B cell (primary cell): ENCODE data around the gene NPAS2. TPM values are rescaled to one million over a fixed set of nuclear protein-coding genes. Genes with fewer than 3 reads are reported as not detected.

Experiments
- ATAC-seq: fragments of 200-7000 bp; cut with Tn5 transposase; one replicate; pipeline ENCODE4 v1.10.0; 2021; ENCODE audit warnings: low read depth, mild to moderate bottlenecking, moderate number of reproducible peaks, moderate library complexity
- CTCF ChIA-PET: fragments of 350-600 bp; sonication (Branson Sonifier 250); formaldehyde crosslinking; loops from one replicate; lab custom pipeline; 2021; ENCODE audit warnings: antibody characterized with exemption, inconsistent platforms; lab: Charles Lee
- POLR2A ChIA-PET: fragments of 350-600 bp; sonication (Branson Sonifier 250); formaldehyde crosslinking; loops from one replicate; lab custom pipeline; 2021; ENCODE audit warnings: antibody characterized with exemption; lab: Charles Lee
- DNase-seq: peaks from one replicate; pipeline ENCODE4 v3.0.0; 2013
- H2AFZ ChIP-seq: 2 replicates; pipeline ENCODE4 v1.6.1; 2012; ENCODE audit warnings: mild to moderate bottlenecking, low read depth, low read length; ENCODE audit not compliant: insufficient read depth, poor library complexity, severe bottlenecking
- H3K27ac ChIP-seq, 2 donors: 1 replicate in 1 of 2; 2 replicates in 1 of 2; pipeline ENCODE4 v1.5.1; 2012 to 2013; ENCODE audit warnings: low read length in 2 of 2, mild to moderate bottlenecking in 2 of 2, moderate library complexity in 1 of 2
- H3K27me3 ChIP-seq, 4 experiments: fragments of 200-600 bp in 1 of 4; sonication (generic) in 1 of 4; replicated peaks in 1 of 4; 1 replicate in 2 of 4; 2 replicates in 2 of 4; pipeline versions ENCODE4 v1.6.1 to v1.7.0; 2013 to 2016; ENCODE audit warnings: low read length in 3 of 4, mild to moderate bottlenecking in 2 of 4, mixed read lengths in 1 of 4, moderate library complexity in 1 of 4; ENCODE audit not compliant: insufficient read depth in 4 of 4, control insufficient read depth in 3 of 4; ENCODE audit errors: control extremely low read depth in 1 of 4
- H3K36me3 ChIP-seq, 2 experiments: replicated peaks in 1 of 2; 1 replicate in 1 of 2; 2 replicates in 1 of 2; pipeline versions ENCODE4 v1.6.1 to v1.7.1; 2013; ENCODE audit warnings: low read length in 1 of 2; ENCODE audit not compliant: insufficient read depth in 2 of 2, control insufficient read depth in 1 of 2; ENCODE audit errors: control extremely low read depth in 1 of 2, extremely low read depth in 1 of 2
- H3K4me1 ChIP-seq, 2 donors: fragments of 200-600 bp in 1 of 2; sonication (generic) in 1 of 2; 1 replicate in 1 of 2; 2 replicates in 1 of 2; pipeline versions ENCODE4 v1.5.1 to v1.6.1; 2013 to 2017; ENCODE audit warnings: low read length in 2 of 2; ENCODE audit not compliant: control insufficient read depth in 2 of 2, insufficient read depth in 2 of 2
- H3K4me2 ChIP-seq: replicated peaks from 2 replicates; pipeline ENCODE3; 2012; ENCODE audit warnings: mild to moderate bottlenecking, low read depth, low read length; ENCODE audit not compliant: poor library complexity, severe bottlenecking
- H3K4me3 ChIP-seq, 5 experiments: fragments of 200-600 bp in 1 of 5; sonication (generic) in 1 of 5; 1 replicate in 3 of 5; 2 replicates in 2 of 5; pipeline versions ENCODE4 v1.5.1 to v1.7.0; 2011 to 2016; ENCODE audit warnings: low read length in 4 of 5, mild to moderate bottlenecking in 4 of 5, low read depth in 2 of 5, control low read depth in 1 of 5, moderate library complexity in 1 of 5; ENCODE audit not compliant: insufficient read depth in 1 of 5; ENCODE audit errors: control extremely low read depth in 1 of 5, extremely low read depth in 1 of 5
- H3K79me2 ChIP-seq: fragments of 200-600 bp; sonication (generic); one replicate; pipeline ENCODE4 v1.6.0; 2016; ENCODE audit warnings: low read length; ENCODE audit not compliant: control insufficient read depth, insufficient read depth
- H3K9ac ChIP-seq: fragments of 200-600 bp; sonication (generic); 2 replicates; pipeline ENCODE4 v1.6.1; 2017; ENCODE audit warnings: mild to moderate bottlenecking, low read length, moderate library complexity
- H3K9me3 ChIP-seq, 3 donors: one replicate each; pipeline versions ENCODE4 v1.6.1 to v1.7.1; 2013; ENCODE audit warnings: low read length in 2 of 3; ENCODE audit not compliant: control insufficient read depth in 2 of 3, insufficient read depth in 1 of 3; ENCODE audit errors: control extremely low read depth in 1 of 3
- H4K20me1 ChIP-seq: 2 replicates; pipeline ENCODE4 v1.6.0; 2012; ENCODE audit warnings: mild to moderate bottlenecking, low read length; ENCODE audit not compliant: insufficient read depth, control insufficient read depth, poor library complexity, severe bottlenecking
- H3K27ac Mint-ChIP-seq: one replicate; pipeline ENCODE4 v1.8.0; 2021; ENCODE audit warnings: mixed read lengths
- H3K27me3 Mint-ChIP-seq: one replicate; pipeline ENCODE4 v1.8.0; 2021; ENCODE audit warnings: mixed read lengths
- H3K4me1 Mint-ChIP-seq: one replicate; pipeline ENCODE4 v1.8.0; 2021; ENCODE audit warnings: mixed read lengths
- H3K4me3 Mint-ChIP-seq: one replicate; pipeline ENCODE4 v1.8.0; 2021; ENCODE audit warnings: mixed read lengths
- H3K9me3 Mint-ChIP-seq: one replicate; pipeline ENCODE4 v1.8.0; 2022; ENCODE audit warnings: mixed read lengths; ENCODE audit not compliant: insufficient read depth
- CTCF ChIP-seq: fragments of 200-600 bp; IDR thresholded peaks from one replicate; pipeline ENCODE4 v1.8.0; 2022; ENCODE audit warnings: antibody characterized with exemption, mild to moderate bottlenecking
- EZH2 ChIP-seq: IDR thresholded peaks from 2 replicates; pipeline ENCODE4 v1.6.1; 2012; ENCODE audit warnings: borderline replicate concordance, low read depth, mild to moderate bottlenecking, moderate library complexity, low read length; ENCODE audit not compliant: insufficient read depth, poor library complexity, severe bottlenecking
- WGBS: methylation state at CpG from one replicate; pipeline ENCODE4 v1.1.5; 2013; ENCODE audit warnings: missing lambda C conversion rate; ENCODE audit not compliant: insufficient coverage; 5-methylcytosine and 5-hydroxymethylcytosine counted together
- intact Hi-C: fragments of 100-400 bp; cut with micrococcal nuclease; formaldehyde crosslinking; loops from one replicate; pipeline ENCODE4 v1.10.0; 2022
- polyA plus RNA-seq: library from polyadenylated mRNA; depleted of rRNA; stranded (reverse); fragments of >200 nt; gene quantifications from 2 replicates; pipeline ENCODE4 v1.2.3, GENCODE V29; 2012
- total RNA-seq, 2 donors: library from RNA; stranded (reverse); fragments of 120-200 nt in 1 of 2; gene quantifications; 1 replicate in 1 of 2; 2 replicates in 1 of 2; pipeline versions ENCODE4 v1.2.3 to v1.2.4, GENCODE V29; 2013 to 2022

Gene NPAS2
- total and polyA plus RNA-seq, 2 donors (not counting 1 experiment from before 2014, with no cell fraction given): not detected

DNA sequence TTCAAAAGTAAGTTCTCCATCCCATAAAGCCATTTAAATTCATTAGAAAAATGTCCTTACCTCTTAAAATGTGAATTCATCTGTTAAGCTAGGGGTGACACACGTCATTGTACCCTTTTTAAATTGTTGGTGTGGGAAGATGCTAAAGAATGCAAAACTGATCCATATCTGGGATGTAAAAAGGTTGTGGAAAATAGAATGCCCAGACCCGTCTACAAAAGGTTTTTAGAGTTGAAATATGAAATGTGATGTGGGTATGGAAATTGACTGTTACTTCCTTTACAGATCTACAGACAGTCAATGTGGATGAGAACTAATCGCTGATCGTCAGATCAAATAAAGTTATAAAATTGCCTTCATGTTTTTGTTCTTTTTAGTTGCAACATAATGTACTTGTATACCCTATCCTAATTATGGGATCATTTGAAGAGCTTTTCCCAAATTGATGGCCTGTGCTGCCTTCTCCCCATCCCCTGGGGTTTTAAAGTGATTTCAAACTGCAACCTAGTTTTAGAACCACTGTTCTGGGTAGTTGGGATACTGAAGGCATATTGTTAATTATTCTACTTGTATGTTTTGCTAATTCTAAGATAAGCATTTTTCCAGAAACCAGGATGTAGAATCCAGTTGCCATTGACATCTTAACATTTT lies 186.3 kb downstream of the NPAS2 start:
- no peak overlapping the region for H3K4me3 Mint-ChIP-seq
- H3K79me2 ChIP-seq: peaks cover 22% of the 10 kb centered on the region
- peaks cover 0 to 4% (median 0%) of the 10 kb centered on the region in 3 donors for H3K9me3 ChIP-seq
- H3K27ac Mint-ChIP-seq: no peak overlapping the region
- no peaks in the 10 kb centered on the region for H3K27me3 ChIP-seq
- H3K27ac ChIP-seq: no peak overlapping the region
- intact Hi-C loops: no loop called here
- ATAC-seq (no peak), DNase-seq (no peak)
- ChIA-PET POLR2A (no interaction called here), CTCF (interaction anchor here (0.8 to 1.9 kb wide), 2 partner anchors 168 to 199 kb away, joined by 3 to 10 read pairs; no protein-coding TSS in a partner anchor)
- no peak overlapping the region for H3K4me3 ChIP-seq
- peaks cover 42% of the 10 kb centered on the region for H3K4me1 Mint-ChIP-seq
- H3K4me1 ChIP-seq: peaks cover 15 to 21% of the 10 kb centered on the region in 2 donors
- no peak overlapping the region for H3K9ac ChIP-seq
- H3K36me3 ChIP-seq: peaks cover 26 to 70% of the 10 kb centered on the region in 2 experiments
- no peak for TF ChIP-seq CTCF
- no peak for TF ChIP-seq EZH2
- no peak overlapping the region for H3K4me2 ChIP-seq
- H3K9me3 Mint-ChIP-seq: no peaks in the 10 kb centered on the region
- H4K20me1 ChIP-seq: peaks cover 30% of the 10 kb centered on the region
- WGBS: 100% methylated on average over 1 of the region's 4 CpGs
- no peak overlapping the region for H2AFZ ChIP-seq
- no peaks in the 10 kb centered on the region for H3K27me3 Mint-ChIP-seq
